OCI-LY7 (cell line): ENCODE measurements around the gene FOLR1. TPM values are rescaled to one million over a fixed set of nuclear protein-coding genes. Genes with fewer than 3 reads are reported as not detected.

ENCODE experiments used
- BruUV-seq: library from RNA; stranded (reverse); fragments of 400-500 nt; replicated peaks from 2 replicates; lab custom pipeline; 2021; lab: Mats Ljungman, UMichigan
- CTCF ChIA-PET: fragments of 300-600 bp; sonication (Branson Sonifier 250); formaldehyde crosslinking; loops from one replicate; lab custom pipeline; 2022; ENCODE audit warnings: antibody characterized with exemption; ENCODE audit not compliant: unreplicated experiment; lab: Charles Lee
- POLR2A ChIA-PET: fragments of 300-600 bp; sonication (Branson Sonifier 250); formaldehyde crosslinking; loops from one replicate; lab custom pipeline; 2022; ENCODE audit warnings: antibody characterized with exemption; lab: Charles Lee
- DNase-seq: peaks from one replicate; pipeline ENCODE4 v3.0.0-alpha.2; 2015; ENCODE audit warnings: low spot score
- H2AFZ ChIP-seq: fragments of 200-600 bp; sonication (generic), shearing (Covaris generic); 2 replicates; pipeline ENCODE4 v1.6.1; 2014; ENCODE audit warnings: mild to moderate bottlenecking, antibody characterized with exemption, low read length, moderate library complexity
- H3K27ac ChIP-seq: fragments of 200-600 bp; sonication (generic); 2 replicates; pipeline ENCODE4 v1.5.1; 2014; ENCODE audit warnings: mixed run types, low read depth, mild to moderate bottlenecking, moderate library complexity, low read length, inconsistent platforms; ENCODE audit not compliant: poor library complexity, severe bottlenecking
- H3K36me3 ChIP-seq: fragments of 200-600 bp; sonication (generic); 2 replicates; pipeline ENCODE4 v1.6.1; 2014; ENCODE audit warnings: mild to moderate bottlenecking, antibody characterized with exemption, low read length, moderate library complexity, mixed read lengths; ENCODE audit not compliant: insufficient read depth
- H3K4me1 ChIP-seq: fragments of 200-600 bp; sonication (generic); 2 replicates; pipeline ENCODE4 v1.5.1; 2014; ENCODE audit warnings: mild to moderate bottlenecking, low read length; ENCODE audit not compliant: insufficient read depth, poor library complexity, severe bottlenecking
- H3K4me2 ChIP-seq: fragments of 200-600 bp; sonication (generic); 2 replicates; pipeline ENCODE4 v1.6.1; 2014; ENCODE audit warnings: mild to moderate bottlenecking, low read length
- H3K4me3 ChIP-seq: fragments of 200-600 bp; sonication (generic); 2 replicates; pipeline ENCODE4 v1.5.1; 2014; ENCODE audit warnings: mild to moderate bottlenecking, low read depth, low read length; ENCODE audit not compliant: poor library complexity, severe bottlenecking
- H3K79me2 ChIP-seq: fragments of 200-600 bp; sonication (generic); 2 replicates; pipeline ENCODE4 v1.6.1; 2016; ENCODE audit warnings: low read depth, mild to moderate bottlenecking, low read length, moderate library complexity, mixed read lengths; ENCODE audit not compliant: insufficient read depth
- H3K9me2 ChIP-seq: fragments of 200-600 bp; sonication (generic); 2 replicates; pipeline ENCODE4 v1.6.1; 2016; ENCODE audit warnings: mild to moderate bottlenecking, low read length, mixed read lengths; ENCODE audit not compliant: insufficient read depth
- H3K9me3 ChIP-seq: fragments of 200-600 bp; sonication (generic); 2 replicates; pipeline ENCODE4 v1.6.1; 2014; ENCODE audit warnings: mild to moderate bottlenecking, mixed run types, low read length, mixed read lengths
- H4K20me1 ChIP-seq: fragments of 200-600 bp; sonication (generic); 2 replicates; pipeline ENCODE4 v1.6.1; 2014; ENCODE audit warnings: mild to moderate bottlenecking, antibody characterized with exemption, low read length, moderate library complexity, mixed read lengths; ENCODE audit not compliant: insufficient read depth
- EZH2phosphoT487 ChIP-seq: fragments of 200-600 bp; sonication (generic); IDR thresholded peaks from 2 replicates; pipeline ENCODE4 v1.6.1; 2018; ENCODE audit warnings: low read depth, borderline replicate concordance, mild to moderate bottlenecking, mixed run types, antibody characterized with exemption, low read length, moderate library complexity, mixed read lengths
- intact Hi-C: fragments of 100-400 bp; cut with micrococcal nuclease; formaldehyde crosslinking; loops from one replicate; pipeline ENCODE4 v1.10.0; 2022; ENCODE audit not compliant: unreplicated experiment
- total RNA-seq, 2 experiments: library from RNA; depleted of rRNA in 1 of 2; stranded (reverse); fragments of >200 nt in 1 of 2; shearing (Covaris generic) in 1 of 2; gene quantifications; 2 replicates each; pipeline ENCODE4 v1.2.3, GENCODE V29; 2014 to 2022
- TF ChIP-seq, protein P1 (sequence below): fragments of 200-600 bp; sonication (generic); conservative IDR thresholded peaks from 2 replicates; pipeline ENCODE4 v1.5.1; 2014; ENCODE audit warnings: mild to moderate bottlenecking, antibody characterized with exemption, low read length, moderate library complexity, mixed read lengths

The FOLR1 gene
- total RNA-seq, 2 experiments from 2014 or later, result not detected

DNA sequence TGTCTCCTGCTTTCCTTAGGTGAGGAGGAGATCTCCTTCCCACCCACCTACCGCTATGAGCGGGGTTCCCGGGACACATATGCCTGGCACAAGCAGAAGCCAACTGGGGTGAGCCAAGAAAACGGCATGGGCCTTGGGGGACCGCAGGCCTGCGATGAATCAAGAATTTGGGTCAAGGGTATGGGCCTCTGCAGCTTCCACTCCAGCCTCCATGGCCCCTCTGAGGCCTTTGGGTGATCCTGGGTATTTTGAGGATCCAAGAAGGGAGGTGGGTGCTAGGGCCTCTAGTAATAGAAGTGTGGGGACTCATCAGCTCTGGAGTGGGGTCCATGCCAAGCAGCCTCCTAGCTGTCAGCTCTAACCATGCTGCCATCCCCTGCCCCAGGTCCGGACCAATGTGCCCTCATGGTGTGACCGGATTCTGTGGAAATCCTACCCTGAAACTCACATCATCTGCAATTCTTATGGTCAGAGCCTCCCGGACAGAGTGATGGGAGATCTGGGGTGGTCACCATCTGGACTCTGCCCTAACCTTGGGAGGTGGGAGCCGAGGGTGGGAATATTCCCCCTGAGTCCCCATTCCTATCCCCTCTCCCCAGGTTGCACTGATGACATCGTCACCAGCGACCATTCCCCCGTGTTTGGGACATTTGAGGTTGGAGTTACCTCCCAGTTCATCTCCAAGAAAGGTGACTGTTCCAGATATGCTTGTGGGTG lies 41.3 kb downstream of the FOLR1 start:
- no peaks in the 10 kb centered on the region for H4K20me1 ChIP-seq
- BruUV-seq, result no TSS peak
- no peaks in the 10 kb centered on the region for H3K9me2 ChIP-seq
- ChIA-PET POLR2A (no interaction called here), CTCF (no interaction called here)
- no peak overlapping the region for H3K4me3 ChIP-seq
- H3K36me3 ChIP-seq, result peaks cover 96% of the 10 kb centered on the region
- H3K9me3 ChIP-seq, result no peaks in the 10 kb centered on the region
- no peak overlapping the region for H3K4me2 ChIP-seq
- no peaks in the 10 kb centered on the region for H3K79me2 ChIP-seq
- no peak overlapping the region for H3K27ac ChIP-seq
- TF ChIP-seq, protein P1, sequence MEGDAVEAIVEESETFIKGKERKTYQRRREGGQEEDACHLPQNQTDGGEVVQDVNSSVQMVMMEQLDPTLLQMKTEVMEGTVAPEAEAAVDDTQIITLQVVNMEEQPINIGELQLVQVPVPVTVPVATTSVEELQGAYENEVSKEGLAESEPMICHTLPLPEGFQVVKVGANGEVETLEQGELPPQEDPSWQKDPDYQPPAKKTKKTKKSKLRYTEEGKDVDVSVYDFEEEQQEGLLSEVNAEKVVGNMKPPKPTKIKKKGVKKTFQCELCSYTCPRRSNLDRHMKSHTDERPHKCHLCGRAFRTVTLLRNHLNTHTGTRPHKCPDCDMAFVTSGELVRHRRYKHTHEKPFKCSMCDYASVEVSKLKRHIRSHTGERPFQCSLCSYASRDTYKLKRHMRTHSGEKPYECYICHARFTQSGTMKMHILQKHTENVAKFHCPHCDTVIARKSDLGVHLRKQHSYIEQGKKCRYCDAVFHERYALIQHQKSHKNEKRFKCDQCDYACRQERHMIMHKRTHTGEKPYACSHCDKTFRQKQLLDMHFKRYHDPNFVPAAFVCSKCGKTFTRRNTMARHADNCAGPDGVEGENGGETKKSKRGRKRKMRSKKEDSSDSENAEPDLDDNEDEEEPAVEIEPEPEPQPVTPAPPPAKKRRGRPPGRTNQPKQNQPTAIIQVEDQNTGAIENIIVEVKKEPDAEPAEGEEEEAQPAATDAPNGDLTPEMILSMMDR, result no peak
- TF ChIP-seq EZH2phosphoT487, result no peak
- DNase-seq, result no peak
- intact Hi-C loops, result no loop called here
- H3K4me1 ChIP-seq, result no peaks in the 10 kb centered on the region
- H2AFZ ChIP-seq, result no peak overlapping the region

DNA sequence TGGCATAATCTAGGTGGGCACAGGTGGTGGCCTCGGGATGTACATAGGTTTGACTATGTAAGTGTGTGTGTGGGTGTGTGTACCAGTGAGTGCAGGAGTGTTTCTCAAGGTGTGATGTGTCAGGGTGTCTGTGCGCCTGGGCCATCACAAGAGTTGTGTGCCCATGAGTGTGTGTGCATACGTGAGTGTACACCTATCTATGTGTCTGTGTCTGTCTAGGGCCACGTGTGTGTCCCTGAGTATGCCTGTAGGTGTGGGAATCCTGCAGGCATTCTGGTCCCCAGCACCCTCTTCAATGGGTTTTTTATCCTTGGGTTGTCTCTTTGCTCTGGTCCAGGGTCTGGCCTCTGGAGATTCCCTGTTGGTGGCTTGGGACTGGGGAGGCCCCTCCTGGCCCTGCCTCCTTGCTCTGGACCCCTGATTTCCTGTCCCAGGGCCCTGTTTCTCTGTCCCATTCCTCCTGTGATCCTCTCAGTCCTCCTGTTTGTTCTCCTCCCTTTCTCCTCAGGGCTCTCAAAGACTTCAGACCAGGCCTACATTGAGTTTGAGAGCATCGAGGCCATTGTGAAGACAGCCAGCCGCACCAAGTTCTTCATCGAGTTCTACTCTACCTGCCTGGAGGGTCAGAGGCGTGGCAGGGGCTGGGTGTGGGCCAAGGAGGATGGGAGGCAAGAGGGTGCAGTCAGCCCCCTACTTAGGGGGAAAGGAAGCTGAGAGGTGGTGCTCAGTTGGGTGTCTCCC lies 42.0 kb downstream of the FOLR1 start:
- peaks cover 95% of the 10 kb centered on the region for H3K36me3 ChIP-seq
- no peak overlapping the region for H3K4me2 ChIP-seq
- BruUV-seq, result no TSS peak
- H4K20me1 ChIP-seq, result no peaks in the 10 kb centered on the region
- no peak overlapping the region for H3K4me3 ChIP-seq
- DNase-seq, result no peak
- TF ChIP-seq EZH2phosphoT487, result no peak
- intact Hi-C loops, result no loop called here
- H3K79me2 ChIP-seq, result no peaks in the 10 kb centered on the region
- H3K4me1 ChIP-seq, result no peaks in the 10 kb centered on the region
- H3K9me3 ChIP-seq, result no peaks in the 10 kb centered on the region
- no peak overlapping the region for H3K27ac ChIP-seq
- H2AFZ ChIP-seq, result no peak overlapping the region
- CTCF ChIA-PET, result no interaction called here
- no peaks in the 10 kb centered on the region for H3K9me2 ChIP-seq
- POLR2A ChIA-PET, result no interaction called here

DNA sequence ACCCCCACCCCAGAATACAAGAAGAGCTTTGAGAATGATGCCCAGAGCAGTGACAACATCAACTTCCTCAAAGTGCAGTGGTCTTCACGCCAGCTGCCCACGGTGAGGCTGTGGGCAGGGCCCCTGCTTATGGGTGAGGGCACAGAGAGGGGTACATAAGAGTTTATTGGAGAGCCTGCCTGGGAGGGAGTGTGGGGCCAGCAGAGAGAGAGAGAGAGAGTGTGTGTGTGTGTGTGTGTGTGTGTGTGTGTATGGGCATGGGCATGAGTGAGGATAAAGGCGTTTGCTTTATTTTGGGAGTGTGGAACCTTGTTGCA lies 42.5 kb downstream of the FOLR1 start:
- no peak overlapping the region for H3K27ac ChIP-seq
- H3K36me3 ChIP-seq, result peaks cover 90% of the 10 kb centered on the region
- H3K79me2 ChIP-seq, result no peaks in the 10 kb centered on the region
- no peak for TF ChIP-seq EZH2phosphoT487
- TF ChIP-seq, protein P1, result no peak
- no peaks in the 10 kb centered on the region for H3K9me2 ChIP-seq
- BruUV-seq, result no TSS peak
- H3K4me3 ChIP-seq, result no peak overlapping the region
- ChIA-PET POLR2A (no interaction called here), CTCF (interaction anchor here (0.7 kb wide), 1 partner anchor 18 kb away, joined by 3 read pairs; the partner anchor contains the start of gene FOLR2)
- no peak overlapping the region for H3K4me2 ChIP-seq
- no peaks in the 10 kb centered on the region for H3K9me3 ChIP-seq
- intact Hi-C loops, result no loop called here
- H2AFZ ChIP-seq, result no peak overlapping the region
- no peak for DNase-seq
- no peaks in the 10 kb centered on the region for H3K4me1 ChIP-seq
- H4K20me1 ChIP-seq, result no peaks in the 10 kb centered on the region
